Gastroesophageal sphincter (tissue), 3 donors: ENCODE measurements around the gene IL17RD.

Experiments used
- CTCF ChIP-seq, 4 experiments: fragments of 200-600 bp in 2 of 4; fragments of 450-650 bp in 2 of 4; sonication (generic) in 1 of 4; IDR thresholded peaks; one replicate each; pipeline ENCODE4 v1.5.1; 2017 to 2019; ENCODE audit warnings: antibody characterized with exemption in 4 of 4, mild to moderate bottlenecking in 2 of 4, moderate library complexity in 2 of 4
- POLR2A ChIP-seq, 2 donors: fragments of 450-650 bp; IDR thresholded peaks; one replicate each; pipeline ENCODE4 v1.6.1; 2017; ENCODE audit warnings: antibody characterized with exemption in 2 of 2, mild to moderate bottlenecking in 2 of 2, moderate library complexity in 1 of 2

- TF ChIP-seq CTCF (IDR thresholded peaks at IDR 0.05) = no peak
- TF ChIP-seq POLR2A (IDR thresholded peaks at IDR 0.05) = no peak
These were observed 116.4 kb downstream of the IL17RD start for GRCh38 chr3:57048728-57049127.
